ENCODE data around the gene ZNF577.
A peak's percentile ranks its signal among the peaks of the same experiment; 100 is the strongest.

The ZNF577 gene

DNA sequence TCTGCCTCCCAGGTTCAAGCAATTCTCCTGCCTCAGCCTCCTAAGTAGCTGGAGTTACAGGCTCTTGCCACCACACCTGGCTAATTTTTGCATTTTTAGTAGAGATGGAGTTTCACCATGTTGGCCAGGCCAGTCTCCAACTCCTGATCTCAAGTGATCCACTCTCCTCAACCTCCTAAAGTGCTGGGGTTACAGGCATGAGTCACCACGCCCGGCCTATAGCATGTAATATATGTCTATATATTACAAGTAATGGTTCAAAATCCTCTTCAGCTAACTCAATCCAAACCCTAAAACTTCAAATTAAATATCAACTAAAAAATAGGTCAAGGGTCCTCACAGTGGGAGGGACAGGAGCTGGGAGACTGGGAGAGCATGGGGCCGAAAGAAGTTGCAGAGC, 64.8 kb downstream of the ZNF577 start:
- TF ChIP-seq, protein P1, sequence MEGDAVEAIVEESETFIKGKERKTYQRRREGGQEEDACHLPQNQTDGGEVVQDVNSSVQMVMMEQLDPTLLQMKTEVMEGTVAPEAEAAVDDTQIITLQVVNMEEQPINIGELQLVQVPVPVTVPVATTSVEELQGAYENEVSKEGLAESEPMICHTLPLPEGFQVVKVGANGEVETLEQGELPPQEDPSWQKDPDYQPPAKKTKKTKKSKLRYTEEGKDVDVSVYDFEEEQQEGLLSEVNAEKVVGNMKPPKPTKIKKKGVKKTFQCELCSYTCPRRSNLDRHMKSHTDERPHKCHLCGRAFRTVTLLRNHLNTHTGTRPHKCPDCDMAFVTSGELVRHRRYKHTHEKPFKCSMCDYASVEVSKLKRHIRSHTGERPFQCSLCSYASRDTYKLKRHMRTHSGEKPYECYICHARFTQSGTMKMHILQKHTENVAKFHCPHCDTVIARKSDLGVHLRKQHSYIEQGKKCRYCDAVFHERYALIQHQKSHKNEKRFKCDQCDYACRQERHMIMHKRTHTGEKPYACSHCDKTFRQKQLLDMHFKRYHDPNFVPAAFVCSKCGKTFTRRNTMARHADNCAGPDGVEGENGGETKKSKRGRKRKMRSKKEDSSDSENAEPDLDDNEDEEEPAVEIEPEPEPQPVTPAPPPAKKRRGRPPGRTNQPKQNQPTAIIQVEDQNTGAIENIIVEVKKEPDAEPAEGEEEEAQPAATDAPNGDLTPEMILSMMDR (IDR thresholded peaks at IDR 0.05; ENCODE audit: poor library complexity, severe bottlenecking): no peak
- Histone ChIP-seq H3K27me3 (ENCODE audit: insufficient read depth, poor library complexity, severe bottlenecking) (no peaks in the 10 kb centered on the region), H3K9me3 (ENCODE audit: severe bottlenecking) (no peaks in the 10 kb centered on the region), H3K4me1 (ENCODE audit: insufficient read depth, poor library complexity, severe bottlenecking) (no peaks in the 10 kb centered on the region), H3K27ac (ENCODE audit: poor library complexity, severe bottlenecking) (no peak overlapping the region), H3K4me3 (ENCODE audit: severe bottlenecking) (no peak overlapping the region), H3K36me3 (ENCODE audit: low read depth) (no peaks in the 10 kb centered on the region)
- ATAC-seq (ENCODE audit: low read depth) (no peak), DNase-seq (ENCODE audit: low spot score) (no peak)

DNA sequence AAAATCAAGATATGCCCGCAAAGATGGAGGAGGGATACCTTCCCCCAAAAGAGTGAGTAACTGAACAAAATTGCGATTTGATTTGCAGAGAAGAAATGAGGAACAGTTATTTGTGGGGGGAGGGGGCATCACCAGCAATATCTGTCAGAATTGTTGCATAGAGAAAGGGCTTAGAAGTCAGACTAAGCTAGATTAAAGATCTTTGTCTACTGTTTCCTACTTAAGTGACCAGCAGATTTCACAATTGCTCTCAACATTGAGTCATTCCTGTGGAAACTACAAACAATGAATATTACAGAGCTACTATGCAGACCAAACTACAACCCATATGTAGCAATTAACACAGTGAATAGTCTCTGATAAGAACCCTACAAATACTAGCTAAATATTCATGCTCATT, 65.4 kb downstream of the ZNF577 start:
- Histone ChIP-seq H3K36me3 (ENCODE audit: low read depth) (no peaks in the 10 kb centered on the region), H3K27me3 (ENCODE audit: insufficient read depth, poor library complexity, severe bottlenecking) (no peaks in the 10 kb centered on the region), H3K4me1 (ENCODE audit: insufficient read depth, poor library complexity, severe bottlenecking) (no peaks in the 10 kb centered on the region), H3K27ac (ENCODE audit: poor library complexity, severe bottlenecking) (no peak overlapping the region), H3K4me3 (ENCODE audit: severe bottlenecking) (no peak overlapping the region), H3K9me3 (ENCODE audit: severe bottlenecking) (no peaks in the 10 kb centered on the region)
- ATAC-seq (ENCODE audit: low read depth) (0 out of 3 replicates have a peak, but pooled peaks have one; percentile 29), DNase-seq (ENCODE audit: low spot score) (no peak)
- TF ChIP-seq, protein P1 (IDR thresholded peaks at IDR 0.05; ENCODE audit: poor library complexity, severe bottlenecking): no peak

DNA sequence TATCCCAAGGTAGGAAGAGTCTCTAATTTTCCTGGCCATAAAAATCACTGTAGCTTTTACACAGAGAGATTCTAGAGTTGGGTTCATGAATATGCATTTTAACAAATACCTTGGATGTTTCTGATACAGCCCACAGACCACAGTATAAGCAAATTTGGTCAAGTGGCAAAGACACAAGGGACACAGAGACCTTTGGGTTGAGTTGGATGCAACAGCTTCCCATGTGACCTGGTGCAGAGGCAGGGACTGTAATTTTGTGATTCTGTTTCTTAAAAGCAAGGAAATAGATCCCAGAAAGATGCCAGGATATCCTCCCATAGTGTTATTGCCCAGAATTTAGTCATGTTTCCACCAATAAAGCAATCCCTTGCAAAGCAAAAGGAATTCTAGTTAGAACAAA, 65.8 kb downstream of the ZNF577 start:
- H3K4me3 ChIP-seq (ENCODE audit: severe bottlenecking): no peak overlapping the region
- no peaks in the 10 kb centered on the region for H3K27me3 ChIP-seq (ENCODE audit: insufficient read depth, poor library complexity, severe bottlenecking)
- ATAC-seq (ENCODE audit: low read depth) (no peak), DNase-seq (ENCODE audit: low spot score) (no peak)
- TF ChIP-seq, protein P1 (IDR thresholded peaks at IDR 0.05; ENCODE audit: poor library complexity, severe bottlenecking): no peak
- no peak overlapping the region for H3K27ac ChIP-seq (ENCODE audit: poor library complexity, severe bottlenecking)
- H3K9me3 ChIP-seq (ENCODE audit: severe bottlenecking): no peaks in the 10 kb centered on the region
- H3K36me3 ChIP-seq (ENCODE audit: low read depth): no peaks in the 10 kb centered on the region
- no peaks in the 10 kb centered on the region for H3K4me1 ChIP-seq (ENCODE audit: insufficient read depth, poor library complexity, severe bottlenecking)

DNA sequence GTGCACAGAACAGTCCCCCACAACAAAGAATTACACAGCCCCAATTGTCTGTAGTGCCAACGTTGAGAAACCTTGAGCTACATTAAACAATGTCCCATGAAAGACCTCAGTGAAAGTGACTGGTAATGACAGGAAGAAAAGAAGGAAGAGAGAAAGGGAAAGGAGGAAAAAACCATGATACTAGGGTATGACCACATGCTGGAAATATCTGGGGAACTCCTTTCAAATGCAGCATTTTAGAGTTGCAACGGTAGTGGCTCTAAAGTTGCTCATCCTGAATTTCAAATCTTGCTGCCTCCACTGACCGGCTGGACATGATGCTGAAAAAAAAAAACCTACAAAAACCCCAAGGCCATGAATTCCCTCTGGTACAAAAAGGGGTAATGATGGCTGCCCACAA, 66.3 kb downstream of the ZNF577 start:
- H3K36me3 ChIP-seq (ENCODE audit: low read depth): no peaks in the 10 kb centered on the region
- H3K9me3 ChIP-seq (ENCODE audit: severe bottlenecking): no peaks in the 10 kb centered on the region
- H3K27ac ChIP-seq (ENCODE audit: poor library complexity, severe bottlenecking): no peak overlapping the region
- ATAC-seq (ENCODE audit: low read depth) (no peak), DNase-seq (ENCODE audit: low spot score) (no peak)
- TF ChIP-seq, protein P1 (IDR thresholded peaks at IDR 0.05; ENCODE audit: poor library complexity, severe bottlenecking): no peak
- no peak overlapping the region for H3K4me3 ChIP-seq (ENCODE audit: severe bottlenecking)
- no peaks in the 10 kb centered on the region for H3K4me1 ChIP-seq (ENCODE audit: insufficient read depth, poor library complexity, severe bottlenecking)
- no peaks in the 10 kb centered on the region for H3K27me3 ChIP-seq (ENCODE audit: insufficient read depth, poor library complexity, severe bottlenecking)
